Activated T-cell treated with anti-CD3 and anti-CD28 coated beads, Interleukin-2, amount 50 U/mL, for 1 hour (primary cell): Measurements from ENCODE around the gene CSF1R.

Experiments used
- DNase-seq: peaks from one replicate; pipeline ENCODE4 v3.0.0-alpha.2; 2020

Gene CSF1R

GRCh38 chr5:150069672-150070627, 16.4 kb downstream of the CSF1R start:
- DNase-seq: no peak

GRCh38 chr5:150068961-150069645, 17.3 kb downstream of the CSF1R start:
- no peak for DNase-seq

- DNase-seq: no peak
These were observed 17.9 kb downstream of the CSF1R start for GRCh38 chr5:150068472-150068871.

- no peak for DNase-seq
These were observed 18.3 kb downstream of the CSF1R start for GRCh38 chr5:150068071-150068470.

GRCh38 chr5:150067405-150067960, 18.9 kb downstream of the CSF1R start:
- no peak for DNase-seq

GRCh38 chr5:150066901-150067396, 19.4 kb downstream of the CSF1R start:
- no peak for DNase-seq

- DNase-seq: no peak
These were observed 19.9 kb downstream of the CSF1R start for GRCh38 chr5:150066436-150066835.

GRCh38 chr5:150065886-150066285, 20.5 kb downstream of the CSF1R start:
- DNase-seq: no peak

GRCh38 chr5:150065346-150065745, 21.0 kb downstream of the CSF1R start:
- DNase-seq: no peak

- no peak for DNase-seq
These were observed 21.6 kb downstream of the CSF1R start for GRCh38 chr5:150064681-150065220.

GRCh38 chr5:150063638-150064037, 22.7 kb downstream of the CSF1R start:
- DNase-seq: no peak

GRCh38 chr5:150062216-150062922, 24.0 kb downstream of the CSF1R start:
- no peak for DNase-seq

- DNase-seq: no peak
These were observed 24.8 kb downstream of the CSF1R start for GRCh38 chr5:150061538-150061995.

GRCh38 chr5:150060471-150060870, 25.9 kb downstream of the CSF1R start:
- no peak for DNase-seq

- DNase-seq: no peak
These were observed 26.7 kb downstream of the CSF1R start for GRCh38 chr5:150059623-150060022.

GRCh38 chr5:150058480-150059126, 27.8 kb downstream of the CSF1R start:
- no peak for DNase-seq

- no peak for DNase-seq
These were observed 28.4 kb downstream of the CSF1R start for GRCh38 chr5:150057996-150058395.

GRCh38 chr5:150057511-150057910, 28.8 kb downstream of the CSF1R start:
- no peak for DNase-seq

- DNase-seq: no peak
These were observed 29.3 kb downstream of the CSF1R start for GRCh38 chr5:150057052-150057451.

- no peak for DNase-seq
These were observed 30.3 kb downstream of the CSF1R start for GRCh38 chr5:150056075-150056443.

- no peak for DNase-seq
These were observed 30.9 kb downstream of the CSF1R start for GRCh38 chr5:150055326-150056074.
